GM20431 (cell line): ENCODE results near the gene GRK3.

ENCODE experiments used
- in situ Hi-C: fragments of 300-500 bp; cut with MseI, MboI; formaldehyde crosslinking; loops from one replicate; pipeline ENCODE4 v1.15.0; 2020; ENCODE audit warnings: low sequenced_read_pairs; ENCODE audit not compliant: unreplicated experiment

GRK3 gene

DNA sequence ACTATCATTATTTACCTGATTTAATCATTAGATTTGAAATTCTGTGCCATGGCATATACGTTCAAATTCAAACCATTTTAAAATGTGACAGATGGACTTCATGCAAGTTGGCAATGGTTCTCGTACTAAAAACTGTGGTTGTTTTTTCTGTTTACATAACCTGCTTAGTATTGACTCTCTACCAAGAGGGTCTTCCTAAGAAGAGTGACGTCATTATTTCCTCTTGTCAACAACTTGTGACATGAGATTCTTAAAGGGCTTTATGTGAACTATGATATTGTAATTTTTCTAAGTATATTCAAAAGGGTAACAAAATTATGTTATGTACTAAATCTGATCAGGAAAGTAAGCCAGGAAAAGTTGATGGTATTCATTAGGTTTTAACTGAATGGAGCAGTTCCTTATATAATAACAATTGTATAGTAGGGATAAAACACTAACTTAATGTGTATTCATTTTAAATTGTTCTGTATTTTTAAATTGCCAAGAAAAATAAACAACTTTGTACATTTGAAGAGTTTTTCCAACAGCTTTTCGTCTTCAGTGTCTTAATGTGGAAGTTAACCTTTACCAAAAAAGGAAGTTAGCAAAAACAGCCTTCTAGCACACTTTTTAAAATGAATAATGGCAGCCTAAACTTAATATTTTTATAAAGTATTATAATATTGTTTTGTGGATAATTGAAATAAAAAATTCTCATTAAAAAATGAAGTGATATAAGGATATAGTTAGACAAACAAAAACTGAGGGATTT lies 87.0 kb downstream of the GRK3 start:
- in situ Hi-C loops: no loop called here

GRCh38 chr22:25654676-25655075 lies 90.2 kb downstream of the GRK3 start:
- in situ Hi-C loops: no loop called here

DNA sequence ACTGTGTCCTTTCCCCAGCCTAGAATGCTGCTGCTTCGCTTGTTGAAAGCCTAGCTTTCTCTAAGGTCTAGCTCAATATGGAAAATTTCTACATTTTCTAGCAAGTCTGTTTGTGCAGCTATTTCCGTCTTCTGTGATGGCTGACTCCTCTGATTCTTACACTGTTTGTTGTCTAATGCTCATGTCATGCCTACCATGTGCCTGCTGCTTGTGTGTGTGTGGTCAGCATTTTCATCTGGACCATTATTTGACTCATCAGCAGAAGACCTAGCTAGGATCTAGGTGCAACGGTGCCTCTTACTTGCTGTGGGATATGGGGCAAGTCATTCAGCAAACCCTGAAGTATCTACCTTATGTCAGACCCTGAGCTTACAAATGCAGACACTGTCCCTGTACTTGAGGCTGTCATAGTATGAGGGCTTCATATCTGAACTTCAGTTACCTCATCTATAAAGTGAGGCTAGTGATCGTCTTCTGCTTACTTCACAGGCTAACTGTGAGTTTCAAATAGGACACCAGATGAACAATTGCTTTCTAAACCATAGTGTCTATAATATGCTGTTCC lies 91.0 kb downstream of the GRK3 start:
- in situ Hi-C loops: no loop called here

DNA sequence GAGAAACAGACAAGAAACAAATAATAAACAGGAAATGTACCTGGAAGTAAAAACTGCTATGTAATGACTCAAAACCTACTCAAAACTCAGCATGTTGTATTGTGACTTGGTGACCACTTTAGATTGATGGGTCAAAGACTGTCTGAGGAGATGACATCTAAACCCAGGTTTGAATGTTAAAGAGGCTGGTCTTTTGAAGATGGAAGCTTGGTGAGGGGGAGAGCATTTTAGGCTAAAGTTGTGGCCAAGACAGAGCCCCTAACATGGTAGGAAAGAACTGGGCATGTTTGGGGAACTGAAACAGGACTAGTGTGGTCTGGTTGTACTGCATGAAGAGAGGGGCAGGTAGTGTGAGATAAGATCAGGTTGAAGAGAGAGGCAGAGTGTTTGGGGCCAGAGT lies 92.2 kb downstream of the GRK3 start:
- in situ Hi-C loops: no loop called here

- in situ Hi-C loops: no loop called here
These were observed 94.2 kb downstream of the GRK3 start for GRCh38 chr22:25658633-25659032.

GRCh38 chr22:25659413-25659812 lies 94.9 kb downstream of the GRK3 start:
- in situ Hi-C loops: no loop called here

GRCh38 chr22:25660336-25660735 lies 95.9 kb downstream of the GRK3 start:
- in situ Hi-C loops: no loop called here

GRCh38 chr22:25661073-25661472 lies 96.6 kb downstream of the GRK3 start:
- in situ Hi-C loops: no loop called here

DNA sequence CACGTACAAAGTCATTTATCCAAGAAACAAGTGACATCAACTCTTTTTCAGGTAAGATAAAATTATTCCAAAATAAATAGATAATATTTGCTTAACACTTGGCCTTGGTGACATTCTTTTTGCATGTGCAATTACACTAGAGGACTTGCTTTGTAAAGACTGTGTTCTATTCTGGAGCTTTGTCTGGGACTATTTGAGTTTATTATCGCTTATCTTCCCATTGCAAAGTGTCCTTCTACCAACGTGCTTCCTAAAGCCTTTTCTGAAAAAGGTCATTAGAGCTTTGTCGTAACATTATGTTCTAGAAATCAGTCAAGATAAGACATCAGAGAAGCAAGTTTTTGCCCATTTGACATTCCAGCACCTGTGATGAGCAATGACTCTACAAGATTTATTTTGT lies 99.2 kb downstream of the GRK3 start:
- in situ Hi-C loops: no loop called here

- in situ Hi-C loops: no loop called here
These were observed 101.8 kb downstream of the GRK3 start for GRCh38 chr22:25666308-25666707.

- in situ Hi-C loops: no loop called here
These were observed 104.0 kb downstream of the GRK3 start for GRCh38 chr22:25668437-25668836.

GRCh38 chr22:25669253-25670069 lies 105.0 kb downstream of the GRK3 start:
- in situ Hi-C loops: no loop called here

GRCh38 chr22:25670070-25670461 lies 105.6 kb downstream of the GRK3 start:
- in situ Hi-C loops: no loop called here

DNA sequence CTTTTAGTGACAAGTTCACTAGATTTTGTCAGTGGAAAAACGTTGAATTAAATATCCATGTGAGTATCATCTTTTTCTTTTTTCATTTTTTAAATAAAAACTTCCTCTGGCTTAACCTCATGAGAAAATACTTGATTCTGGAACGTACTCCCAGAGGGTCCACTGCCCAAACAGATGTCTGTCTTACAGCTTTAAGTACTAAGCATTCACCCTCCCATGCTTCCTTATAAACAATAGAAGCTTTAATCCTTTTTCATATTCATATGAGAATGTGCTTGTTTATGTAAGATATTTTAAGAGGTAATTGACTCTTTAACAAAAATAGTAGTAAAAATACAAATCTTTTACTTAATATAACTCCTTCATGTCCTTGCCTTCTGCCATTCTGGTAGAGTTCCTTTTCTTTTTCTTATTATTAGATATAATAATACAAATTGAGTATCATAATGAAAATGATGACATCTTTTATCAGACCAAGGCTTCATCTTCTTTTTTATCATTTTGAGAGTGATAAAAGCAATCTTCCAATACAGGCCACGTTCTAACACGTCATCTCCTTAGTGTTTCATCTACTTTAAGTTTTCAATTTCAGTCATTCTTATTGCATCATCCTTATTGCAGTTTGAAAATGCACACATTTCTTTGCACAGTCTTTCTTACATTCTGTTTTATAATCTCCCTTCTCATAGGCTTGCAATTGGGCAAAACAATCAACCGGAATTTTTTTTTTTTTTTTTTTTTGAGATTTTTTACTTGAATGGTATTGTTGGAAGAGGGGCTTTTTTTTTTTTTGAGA lies 108.0 kb downstream of the GRK3 start:
- in situ Hi-C loops: no loop called here

GRCh38 chr22:25673713-25674112 lies 109.2 kb downstream of the GRK3 start:
- in situ Hi-C loops: no loop called here

DNA sequence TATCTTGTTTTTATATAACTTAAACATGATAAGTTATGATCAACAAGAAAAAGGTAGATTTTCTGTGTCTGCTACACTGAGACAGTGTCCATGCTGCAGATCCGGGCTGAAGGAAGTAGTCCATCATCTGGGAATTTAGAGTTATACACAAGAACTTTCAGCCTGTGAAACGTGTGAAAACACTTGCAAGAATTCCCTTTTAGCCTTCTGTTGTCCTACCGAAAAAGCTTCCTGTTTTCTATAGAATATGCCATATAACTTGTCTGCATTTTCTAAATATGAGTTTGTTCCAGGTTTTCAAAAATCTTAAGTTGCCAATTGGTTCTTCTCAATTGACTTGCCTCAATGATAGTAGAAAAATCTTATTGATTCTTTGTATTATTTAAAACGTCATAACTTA lies 113.2 kb downstream of the GRK3 start:
- in situ Hi-C loops: no loop called here

- in situ Hi-C loops: no loop called here
These were observed 115.6 kb downstream of the GRK3 start for GRCh38 chr22:25680051-25680450.

DNA sequence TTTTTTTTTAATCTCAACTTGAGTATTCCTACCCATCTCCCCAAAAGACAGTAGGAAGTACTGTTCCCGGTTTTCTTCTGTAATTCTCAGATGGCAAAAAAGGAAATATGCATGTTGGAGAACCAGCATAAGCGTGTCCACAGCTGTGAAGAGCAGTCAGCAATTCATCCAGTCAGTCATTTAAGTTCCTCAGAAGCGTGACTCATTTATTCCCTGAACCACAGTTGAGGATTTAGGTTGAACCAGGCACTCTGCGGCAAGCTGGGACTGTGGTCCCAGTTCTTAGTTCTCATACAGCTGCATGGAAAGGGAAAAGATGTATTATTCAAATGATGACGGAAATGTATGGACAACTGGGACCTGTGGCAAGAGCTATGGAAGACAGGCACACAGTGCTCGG lies 116.5 kb downstream of the GRK3 start:
- in situ Hi-C loops: no loop called here

- in situ Hi-C loops: no loop called here
These were observed 117.6 kb downstream of the GRK3 start for GRCh38 chr22:25682109-25682508.

DNA sequence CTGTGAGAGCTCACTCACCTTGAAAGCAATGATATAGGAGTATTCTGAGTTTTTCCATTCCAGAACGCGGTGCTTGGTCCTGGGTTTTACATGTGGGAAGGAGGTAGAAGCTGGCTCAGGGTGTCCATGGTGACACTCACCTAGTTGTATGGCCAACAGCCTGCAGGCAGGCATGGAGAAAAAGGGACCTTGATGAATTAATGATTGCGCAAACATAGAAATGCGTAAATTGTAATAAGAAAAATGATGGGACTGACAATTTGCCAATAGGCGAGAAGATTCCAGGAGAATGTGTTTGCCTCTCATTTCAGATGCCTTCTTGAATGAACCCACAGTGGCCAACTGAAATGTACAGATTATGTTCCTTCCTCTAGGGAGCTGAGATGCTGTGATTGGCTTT lies 124.2 kb downstream of the GRK3 start:
- in situ Hi-C loops: no loop called here
